Ovary (tissue), 3 donors: ENCODE measurements around the gene ULK2.

Experiments
- EP300 ChIP-seq: sonication (generic); formaldehyde crosslinking; IDR thresholded peaks from one replicate; pipeline ENCODE4 v1.6.1; 2017; ENCODE audit warnings: antibody characterized with exemption
- POLR2A ChIP-seq: fragments of 450-650 bp; IDR thresholded peaks from one replicate; pipeline ENCODE4 v1.6.1; 2017; ENCODE audit warnings: antibody characterized with exemption, mild to moderate bottlenecking, moderate library complexity
- TF ChIP-seq, protein P1 (sequence below), 3 donors: fragments of 450-650 bp in 2 of 3; fragments of 200-600 bp in 1 of 3; IDR thresholded peaks; one replicate each; pipeline versions ENCODE4 v1.5.1 to v1.8.0; 2016 to 2022; ENCODE audit warnings: antibody characterized with exemption in 3 of 3, mild to moderate bottlenecking in 1 of 3
- donor health status: DM: no; HTN: no; CAD: no.

DNA sequence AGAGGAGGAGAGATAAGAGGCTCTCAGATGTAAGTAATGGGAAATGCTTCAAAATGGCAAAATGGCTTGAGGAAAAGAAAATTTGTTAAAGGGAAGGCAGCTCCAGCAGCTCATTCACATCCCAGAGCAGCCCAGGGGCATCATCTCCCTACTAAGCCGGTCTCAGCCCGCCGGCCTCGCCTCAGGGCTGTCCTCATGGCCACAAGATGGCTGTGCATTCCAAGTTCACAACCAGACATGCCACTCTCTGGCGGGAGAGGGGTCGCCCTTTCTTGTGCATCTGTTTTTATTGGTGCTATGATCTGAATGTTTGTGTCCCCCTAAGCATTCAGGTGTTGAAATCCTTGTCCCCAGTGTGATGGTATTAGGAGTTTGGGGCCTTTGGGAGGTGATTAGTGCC is 137.8 kb downstream of the ULK2 start:
- TF ChIP-seq, protein P1, sequence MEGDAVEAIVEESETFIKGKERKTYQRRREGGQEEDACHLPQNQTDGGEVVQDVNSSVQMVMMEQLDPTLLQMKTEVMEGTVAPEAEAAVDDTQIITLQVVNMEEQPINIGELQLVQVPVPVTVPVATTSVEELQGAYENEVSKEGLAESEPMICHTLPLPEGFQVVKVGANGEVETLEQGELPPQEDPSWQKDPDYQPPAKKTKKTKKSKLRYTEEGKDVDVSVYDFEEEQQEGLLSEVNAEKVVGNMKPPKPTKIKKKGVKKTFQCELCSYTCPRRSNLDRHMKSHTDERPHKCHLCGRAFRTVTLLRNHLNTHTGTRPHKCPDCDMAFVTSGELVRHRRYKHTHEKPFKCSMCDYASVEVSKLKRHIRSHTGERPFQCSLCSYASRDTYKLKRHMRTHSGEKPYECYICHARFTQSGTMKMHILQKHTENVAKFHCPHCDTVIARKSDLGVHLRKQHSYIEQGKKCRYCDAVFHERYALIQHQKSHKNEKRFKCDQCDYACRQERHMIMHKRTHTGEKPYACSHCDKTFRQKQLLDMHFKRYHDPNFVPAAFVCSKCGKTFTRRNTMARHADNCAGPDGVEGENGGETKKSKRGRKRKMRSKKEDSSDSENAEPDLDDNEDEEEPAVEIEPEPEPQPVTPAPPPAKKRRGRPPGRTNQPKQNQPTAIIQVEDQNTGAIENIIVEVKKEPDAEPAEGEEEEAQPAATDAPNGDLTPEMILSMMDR (IDR thresholded peaks at IDR 0.05): no peak
- TF ChIP-seq POLR2A (no peak), EP300 (no peak)
